ENCODE data around the gene RPLP2.
A peak's percentile ranks its signal among the peaks of the same experiment; 100 is the strongest.

Gene RPLP2

DNA sequence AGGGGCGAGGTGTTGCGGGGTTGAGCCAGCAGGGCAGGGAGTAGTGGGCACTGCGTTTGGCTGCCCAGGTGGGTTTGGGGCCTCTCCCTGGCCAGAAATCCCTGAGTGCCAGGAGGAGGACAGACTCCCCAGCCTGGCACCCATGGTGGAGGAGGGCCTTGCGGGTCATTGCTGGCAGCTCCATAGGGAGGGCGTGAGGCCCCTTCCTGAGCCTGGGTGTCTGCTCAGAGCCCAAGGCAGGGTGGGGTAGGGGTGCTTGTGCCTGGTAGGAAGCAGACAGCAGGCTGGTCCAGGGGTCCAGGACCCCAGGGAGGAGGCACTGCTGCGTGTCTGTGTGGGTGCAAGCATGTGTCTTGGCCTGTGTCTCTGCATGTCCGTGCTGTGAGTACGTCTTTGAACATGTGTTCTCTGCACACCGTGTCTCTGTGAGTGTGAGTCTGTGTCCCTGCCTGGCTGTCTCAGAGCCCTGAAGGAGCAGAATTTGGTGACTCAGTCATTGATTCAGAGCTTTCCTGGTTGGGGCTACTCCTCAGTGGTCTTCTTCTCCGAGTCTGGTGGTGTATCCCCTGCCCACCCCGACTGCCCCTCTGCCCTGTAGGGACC lies 36.8 kb downstream of the RPLP2 start:
- ChIA-PET POLR2A (no interaction called here), CTCF (interaction anchor here (1.1 to 3.7 kb wide), 9 partner anchors 8 to 204 kb away, joined by 3 to 48 read pairs (median 7); no protein-coding TSS in a partner anchor)
- no peak for DNase-seq (ENCODE audit: extremely low spot score)
- TF ChIP-seq CTCF (IDR thresholded peaks at IDR 0.05; ENCODE audit: control extremely low read depth, extremely low read depth, low read depth, missing control alignments), result no peak

DNA sequence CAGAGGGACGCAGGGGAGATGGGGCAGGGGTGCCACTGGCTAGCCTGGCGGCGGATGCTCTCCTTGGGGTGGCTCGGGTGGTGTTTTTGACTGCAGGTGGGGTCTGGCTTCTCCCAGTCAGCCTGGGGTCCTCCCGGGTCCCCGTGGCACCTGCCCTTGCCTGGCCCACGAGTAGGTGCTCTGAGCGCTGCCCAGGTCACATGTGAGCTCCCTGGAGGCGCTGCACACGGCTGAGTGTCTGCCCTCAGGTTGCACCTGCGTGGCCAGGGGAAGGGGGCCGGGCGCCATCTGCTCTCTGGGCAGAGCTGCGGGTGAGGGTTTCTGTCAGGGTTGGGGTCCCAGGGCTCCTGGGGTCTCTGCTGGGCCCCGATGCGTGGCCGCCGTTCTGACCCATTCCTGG lies 38.1 kb downstream of the RPLP2 start:
- POLR2A ChIA-PET, result no interaction called here
- no peak for DNase-seq (ENCODE audit: extremely low spot score)
- CTCF ChIA-PET, result interaction anchor here (0.8 to 3.7 kb wide), 23 partner anchors 8 to 206 kb away, joined by 3 to 48 read pairs (median 5); no protein-coding TSS in a partner anchor
- TF ChIP-seq CTCF (IDR thresholded peaks at IDR 0.05; ENCODE audit: control extremely low read depth, extremely low read depth, low read depth, missing control alignments), result no peak

- ChIA-PET CTCF (interaction anchor here (0.6 to 3.7 kb wide), 22 partner anchors 8 to 206 kb away, joined by 3 to 48 read pairs (median 5); no protein-coding TSS in a partner anchor), POLR2A (no interaction called here)
- DNase-seq (ENCODE audit: extremely low spot score), result peak; percentile 86
- TF ChIP-seq CTCF (IDR thresholded peaks at IDR 0.05; ENCODE audit: control extremely low read depth, extremely low read depth, low read depth, missing control alignments), result peak; percentile 95
These were observed 38.7 kb downstream of the RPLP2 start for GRCh38 chr11:848380-848931.

- ChIA-PET CTCF (interaction anchor here (0.8 to 3.7 kb wide), 15 partner anchors 8 to 205 kb away, joined by 3 to 48 read pairs (median 5); no protein-coding TSS in a partner anchor), POLR2A (interaction anchor here (0.6 kb wide), 1 partner anchor 30 kb away, joined by 4 read pairs; the partner anchor contains the start of gene PNPLA2)
- DNase-seq (ENCODE audit: extremely low spot score), result peak; percentile 64
- no peak for TF ChIP-seq CTCF (IDR thresholded peaks at IDR 0.05; ENCODE audit: control extremely low read depth, extremely low read depth, low read depth, missing control alignments)
These were observed 39.5 kb downstream of the RPLP2 start for GRCh38 chr11:849104-849824.

DNA sequence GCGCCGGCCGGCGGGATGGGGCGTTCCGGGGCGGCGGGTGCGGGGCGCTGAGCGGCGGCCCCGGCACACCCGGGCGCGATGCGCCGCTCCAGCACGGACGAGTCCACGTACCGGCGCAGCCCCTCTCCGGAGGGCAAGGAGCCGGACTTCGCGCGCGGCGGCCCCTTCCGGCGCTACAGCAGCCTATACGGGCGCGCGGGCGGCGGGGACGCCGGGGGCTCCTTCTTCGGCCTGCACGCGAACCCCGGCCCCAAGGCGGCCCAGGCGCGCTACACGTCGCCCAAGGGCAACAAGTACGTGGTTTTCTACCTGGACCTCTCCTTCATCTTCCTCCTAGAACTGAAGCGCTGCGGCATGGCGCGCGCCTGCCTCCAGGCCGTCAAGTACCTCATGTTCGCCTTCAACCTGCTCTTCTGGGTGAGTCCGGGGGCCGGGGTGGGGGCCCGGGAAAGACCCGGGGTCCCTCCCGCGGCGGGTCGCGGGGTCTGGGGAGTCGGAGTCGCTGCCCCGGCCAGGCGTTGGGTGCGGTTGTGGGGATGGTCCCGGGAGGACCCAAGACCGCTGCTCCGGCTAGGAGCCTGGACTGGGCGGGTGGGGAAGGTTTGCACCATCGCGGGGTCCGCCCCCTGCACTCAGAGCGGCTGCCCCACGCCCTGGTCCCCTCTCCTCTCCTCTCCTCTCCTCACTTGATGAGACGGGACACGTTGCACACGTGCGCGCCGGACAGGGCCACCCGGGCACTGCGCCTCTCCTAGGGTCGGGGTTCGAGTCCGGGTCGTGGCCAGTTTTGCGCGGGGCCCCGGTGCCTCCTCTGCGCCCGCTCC lies 40.4 kb downstream of the RPLP2 start:
- TF ChIP-seq CTCF (IDR thresholded peaks at IDR 0.05; ENCODE audit: control extremely low read depth, extremely low read depth, low read depth, missing control alignments), result no peak
- POLR2A ChIA-PET, result interaction anchor here (0.6 kb wide), 1 partner anchor 31 kb away, joined by 4 read pairs; the partner anchor contains the start of gene PNPLA2
- CTCF ChIA-PET, result no interaction called here
- no peak for DNase-seq (ENCODE audit: extremely low spot score)

Data from GM10248 (cell line).